ENCODE data around the gene BMP2K. TPM values are rescaled to one million over a fixed set of nuclear protein-coding genes. Genes with fewer than 3 reads are reported as not detected.
A peak's percentile ranks its signal among the peaks of the same experiment; 100 is the strongest.

Gene BMP2K
- total and polyA plus RNA-seq, 2 of the 8 experiments (the other 6 are each of a cell fraction or from before 2014, with no cell fraction given) = 15.6 to 24.1 TPM

DNA sequence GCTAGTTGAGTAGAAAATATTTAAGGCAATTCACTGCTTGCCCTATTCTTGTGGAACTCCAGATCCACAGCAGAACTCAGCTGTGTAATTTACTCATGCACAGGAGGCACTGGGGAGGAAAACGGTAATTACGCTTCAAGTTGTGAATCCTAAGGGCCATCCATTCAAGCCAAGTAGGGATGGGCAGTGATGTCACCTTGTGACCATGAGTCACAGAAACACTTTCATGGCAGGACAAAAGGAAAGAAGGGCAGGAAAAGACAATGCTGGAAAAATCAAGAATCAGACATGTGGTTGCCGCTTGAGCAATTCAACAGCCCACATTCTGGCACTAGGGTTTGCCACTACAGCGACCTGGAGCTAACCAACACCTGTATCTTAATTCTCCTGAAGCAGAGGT, 161.7 kb downstream of the BMP2K start:
- H2BK15ac ChIP-seq (ENCODE audit: low read length) = no peak overlapping the region
- 74% methylated on average over 4 of the region's 4 CpGs; no CpG with 5 or more reads in 1 of the 2 experiments for WGBS, 2 experiments (ENCODE audit: extremely low coverage in 1 of 2, insufficient coverage in 1 of 2, insufficient read length in 1 of 2, insufficient replicate concordance in 2 of 2, low coverage in 1 of 2, low lambda C conversion rate in 2 of 2, missing lambda C conversion rate in 1 of 2)
- TF ChIP-seq EGR1 (IDR thresholded peaks at IDR 0.05; ENCODE audit: borderline replicate concordance, low read depth, low read length) (no peak), KDM1A (IDR thresholded peaks at IDR 0.05; ENCODE audit: borderline replicate concordance, low read length) (no peak), HDAC6 (IDR thresholded peaks at IDR 0.05; ENCODE audit: low read depth, low read length) (no peak), FOSL1 (IDR thresholded peaks at IDR 0.05; ENCODE audit: insufficient read depth, low read depth, low read length) (no peak)

More for the DNA sequence above, 161.7 kb downstream of the BMP2K start:
- Histone ChIP-seq H3K79me2 (ENCODE audit: control insufficient read depth in 1 of 2, insufficient read depth in 2 of 2, low read length in 2 of 2) (peaks cover 0 to 17% of the 10 kb centered on the region in 2 experiments; a peak in 3 of 4 replicates), H2BK120ac (replicated peaks; ENCODE audit: low read depth, low read length) (no peak overlapping the region), H4K20me1 (replicated peaks in 1 of 2; ENCODE audit: control insufficient read depth in 1 of 2, insufficient read depth in 2 of 2, low read length in 2 of 2) (peaks cover under 1 to 6% of the 10 kb centered on the region in 2 experiments), H2AK5ac (ENCODE audit: low read depth, low read length) (peak overlapping the region; percentile 94; the same call in 1 of the 2 replicates), H3K4ac (replicated peaks; ENCODE audit: insufficient read length, low read depth, low read length) (no peak overlapping the region), H3K27ac (ENCODE audit: low read depth, low read length) (no peak overlapping the region), H3K23me2 (ENCODE audit: low read depth, low read length) (peaks cover 5% of the 10 kb centered on the region; the same call in 1 of the 2 replicates), H3K9ac (replicated peaks in 1 of 4; ENCODE audit: extremely low read depth in 1 of 4, low read depth in 3 of 4, low read length in 3 of 4) (no peak overlapping the region), H4K91ac (replicated peaks; ENCODE audit: insufficient read length, low read length) (no peak overlapping the region), H2AFZ (ENCODE audit: low read length) (no peak overlapping the region), H3K4me1 (replicated peaks in 1 of 4; ENCODE audit: control insufficient read depth in 3 of 4, insufficient read depth in 4 of 4, low read length in 3 of 4) (peaks cover 0 to 14% (median 3%) of the 10 kb centered on the region in 4 experiments; a peak in 3 of 7 replicates), H3K27me3 (replicated peaks in 1 of 4; ENCODE audit: control insufficient read depth in 3 of 4, extremely low read depth in 1 of 4, insufficient read depth in 3 of 4, low read length in 3 of 4) (peaks cover 0 to 13% (median 3%) of the 10 kb centered on the region in 4 experiments; a peak in 4 of 7 replicates), H3K36me3 (ENCODE audit: control insufficient read depth in 2 of 4, insufficient read depth in 4 of 4, low read length in 3 of 4) (peaks cover 0 to 7% (median 0%) of the 10 kb centered on the region in 4 experiments; a peak in 2 of 8 replicates), H4K5ac (ENCODE audit: insufficient read length, low read depth, low read length) (no peak overlapping the region), H2BK20ac (ENCODE audit: low read length) (no peak overlapping the region), H3K4me2 (ENCODE audit: insufficient read depth in 1 of 2, low read depth in 2 of 2, low read length in 2 of 2) (peak overlapping the region; percentile 80 to 81; a peak in 3 of 4 replicates), H3K9me3 (ENCODE audit: insufficient read depth in 2 of 2, low read depth in 1 of 2, low read length in 1 of 2) (no peaks in the 10 kb centered on the region), H3K23ac (ENCODE audit: insufficient read length) (no peak overlapping the region), H3K18ac (ENCODE audit: extremely low read depth, low read length) (no peak overlapping the region), H3K79me1 (ENCODE audit: low read depth, low read length) (no peaks in the 10 kb centered on the region; the same call in 1 of the 2 replicates), H3K14ac (ENCODE audit: insufficient read length) (no peak overlapping the region), H2BK5ac (ENCODE audit: low read depth, low read length) (peak overlapping the region; percentile 2; the same call in 1 of the 2 replicates), H3K56ac (replicated peaks; ENCODE audit: insufficient read length, low read depth, low read length) (no peak overlapping the region), H2BK12ac (ENCODE audit: low read depth, low read length) (peak overlapping the region; percentile 21; the same call in 1 of the 2 replicates), H3K4me3 (ENCODE audit: extremely low read depth in 1 of 4, insufficient read depth in 2 of 4, low read depth in 3 of 4, low read length in 4 of 4) (peak overlapping the region in 1 of 4 experiments; percentile 83; a peak in 4 of 8 replicates), H4K8ac (ENCODE audit: extremely low read depth, insufficient read depth, low read length) (no peak overlapping the region)
- FAIRE-seq = no peak
- no peak for DNase-seq (ENCODE audit: low read depth in 1 of 2, low spot score in 2 of 2)
- ChIA-PET POLR2A (ENCODE audit: partially characterized antibody) (interaction anchor here (1.0 to 1.3 kb wide), 2 partner anchors 11 to 23 kb away, joined by 3 read pairs; no protein-coding TSS in a partner anchor), CTCF (ENCODE audit: partially characterized antibody) (interaction anchor here (0.6 to 3.3 kb wide), 4 partner anchors 14 to 1736 kb away, joined by 3 to 13 read pairs (median 3); no protein-coding TSS in a partner anchor)
